SK-N-SH treated with all-trans-retinoic acid at 6 μM for 48 hours (cell line): ENCODE measurements around the gene IL17C.

Source experiments
- ATAC-seq: fragments of 200-7000 bp; cut with Tn5 transposase; 3 replicates; pipeline ENCODE4 v1.9.1; 2020; ENCODE audit warnings: mild to moderate bottlenecking, moderate library complexity
- ARNTL ChIP-seq: fragments of 450-650 bp; formaldehyde crosslinking; IDR thresholded peaks from 2 replicates; pipeline ENCODE4 v1.5.0; 2020; ENCODE audit warnings: low read depth, mild to moderate bottlenecking, moderate library complexity, borderline replicate concordance
- BACH2 ChIP-seq: fragments of 250-450 bp; sonication (Bioruptor Pico); IDR thresholded peaks from 2 replicates; pipeline ENCODE4 v1.9.0; 2021; ENCODE audit warnings: mild to moderate bottlenecking, borderline replicate concordance
- CSDC2 ChIP-seq: fragments of 250-450 bp; sonication (Bioruptor Pico); IDR thresholded peaks from 2 replicates; pipeline ENCODE4 v1.5.0; 2020; ENCODE audit warnings: mild to moderate bottlenecking, moderate library complexity
- ESRRG ChIP-seq: fragments of 250-450 bp; sonication (Bioruptor Pico); IDR thresholded peaks from 2 replicates; pipeline ENCODE4 v1.6.1; 2021; ENCODE audit warnings: mild to moderate bottlenecking
- GLIS3 ChIP-seq: fragments of 250-450 bp; sonication (Bioruptor Pico); IDR thresholded peaks from 2 replicates; pipeline ENCODE4 v1.5.0; 2020; ENCODE audit warnings: mild to moderate bottlenecking, moderate library complexity
- ISL1 ChIP-seq: fragments of 250-450 bp; sonication (Bioruptor Pico); IDR thresholded peaks from 2 replicates; pipeline ENCODE4 v2.1.2; 2022; ENCODE audit warnings: mild to moderate bottlenecking, moderate library complexity
- OSR1 ChIP-seq: fragments of 250-450 bp; sonication (Bioruptor Pico); IDR thresholded peaks from 2 replicates; pipeline ENCODE4 v1.8.0; 2022; ENCODE audit warnings: moderate library complexity, mild to moderate bottlenecking, inconsistent platforms
- SNAI2 ChIP-seq: fragments of 250-450 bp; sonication (Bioruptor Pico); IDR thresholded peaks from 2 replicates; pipeline ENCODE4 v1.5.0; 2020; ENCODE audit warnings: mild to moderate bottlenecking, moderate library complexity
- TCF4 ChIP-seq: fragments of 250-450 bp; sonication (Bioruptor Pico); IDR thresholded peaks from 2 replicates; pipeline ENCODE4 v1.8.0; 2021; ENCODE audit warnings: mild to moderate bottlenecking, moderate library complexity, borderline replicate concordance
- TOX ChIP-seq: fragments of 250-450 bp; sonication (Bioruptor Pico); IDR thresholded peaks from 2 replicates; pipeline ENCODE4 v1.8.0; 2021; ENCODE audit warnings: mild to moderate bottlenecking, moderate library complexity, borderline replicate concordance
- ZC3H10 ChIP-seq: fragments of 250-450 bp; sonication (Bioruptor Pico); IDR thresholded peaks from 2 replicates; pipeline ENCODE4 v1.5.1; 2021; ENCODE audit warnings: mild to moderate bottlenecking, moderate library complexity
- ZFP3 ChIP-seq: fragments of 250-450 bp; sonication (Bioruptor Pico); IDR thresholded peaks from 2 replicates; pipeline ENCODE4 v1.5.0; 2020; ENCODE audit warnings: mild to moderate bottlenecking, moderate library complexity
- ZFP30 ChIP-seq: fragments of 450-650 bp; formaldehyde crosslinking; IDR thresholded peaks from 2 replicates; pipeline ENCODE4 v1.5.0; 2022; ENCODE audit warnings: mild to moderate bottlenecking, moderate library complexity
- ZNF565 ChIP-seq: fragments of 450-650 bp; formaldehyde crosslinking; conservative IDR thresholded peaks from 2 replicates; pipeline ENCODE4 v1.5.0; 2020; ENCODE audit warnings: low read depth, mild to moderate bottlenecking, moderate library complexity
- ZNF70 ChIP-seq: fragments of 450-650 bp; formaldehyde crosslinking; IDR thresholded peaks from 2 replicates; pipeline ENCODE4 v1.5.0; 2020; ENCODE audit warnings: mild to moderate bottlenecking, moderate library complexity
- ZNF8 ChIP-seq: fragments of 450-650 bp; formaldehyde crosslinking; IDR thresholded peaks from 2 replicates; pipeline ENCODE4 v1.5.0; 2020; ENCODE audit warnings: mild to moderate bottlenecking, moderate library complexity
- TF ChIP-seq, protein P1 (sequence below): fragments of 250-450 bp; sonication (Bioruptor Pico); IDR thresholded peaks from 2 replicates; pipeline ENCODE4 v1.8.0; 2021; ENCODE audit warnings: low read depth, mild to moderate bottlenecking, moderate library complexity, borderline replicate concordance
- TF ChIP-seq, protein P2 (sequence below): fragments of 250-450 bp; sonication (Bioruptor Pico); IDR thresholded peaks from 2 replicates; pipeline ENCODE4 v1.5.1; 2020; ENCODE audit warnings: low read depth, mild to moderate bottlenecking, moderate library complexity
- TF ChIP-seq, protein P3 (sequence below): fragments of 250-450 bp; sonication (Bioruptor Pico); IDR thresholded peaks from 2 replicates; pipeline ENCODE4 v1.8.0; 2020; ENCODE audit warnings: mild to moderate bottlenecking, moderate library complexity, borderline replicate concordance
- TF ChIP-seq, protein P4 (sequence below): fragments of 250-450 bp; sonication (Bioruptor Pico); IDR thresholded peaks from 2 replicates; pipeline ENCODE4 v1.5.0; 2020; ENCODE audit warnings: mild to moderate bottlenecking, moderate library complexity
- TF ChIP-seq, protein P5 (sequence below): fragments of 250-450 bp; sonication (Bioruptor Pico); IDR thresholded peaks from 2 replicates; pipeline ENCODE4 v1.5.1; 2021; ENCODE audit warnings: mild to moderate bottlenecking, moderate library complexity

Gene IL17C, protein sequence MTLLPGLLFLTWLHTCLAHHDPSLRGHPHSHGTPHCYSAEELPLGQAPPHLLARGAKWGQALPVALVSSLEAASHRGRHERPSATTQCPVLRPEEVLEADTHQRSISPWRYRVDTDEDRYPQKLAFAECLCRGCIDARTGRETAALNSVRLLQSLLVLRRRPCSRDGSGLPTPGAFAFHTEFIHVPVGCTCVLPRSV

DNA sequence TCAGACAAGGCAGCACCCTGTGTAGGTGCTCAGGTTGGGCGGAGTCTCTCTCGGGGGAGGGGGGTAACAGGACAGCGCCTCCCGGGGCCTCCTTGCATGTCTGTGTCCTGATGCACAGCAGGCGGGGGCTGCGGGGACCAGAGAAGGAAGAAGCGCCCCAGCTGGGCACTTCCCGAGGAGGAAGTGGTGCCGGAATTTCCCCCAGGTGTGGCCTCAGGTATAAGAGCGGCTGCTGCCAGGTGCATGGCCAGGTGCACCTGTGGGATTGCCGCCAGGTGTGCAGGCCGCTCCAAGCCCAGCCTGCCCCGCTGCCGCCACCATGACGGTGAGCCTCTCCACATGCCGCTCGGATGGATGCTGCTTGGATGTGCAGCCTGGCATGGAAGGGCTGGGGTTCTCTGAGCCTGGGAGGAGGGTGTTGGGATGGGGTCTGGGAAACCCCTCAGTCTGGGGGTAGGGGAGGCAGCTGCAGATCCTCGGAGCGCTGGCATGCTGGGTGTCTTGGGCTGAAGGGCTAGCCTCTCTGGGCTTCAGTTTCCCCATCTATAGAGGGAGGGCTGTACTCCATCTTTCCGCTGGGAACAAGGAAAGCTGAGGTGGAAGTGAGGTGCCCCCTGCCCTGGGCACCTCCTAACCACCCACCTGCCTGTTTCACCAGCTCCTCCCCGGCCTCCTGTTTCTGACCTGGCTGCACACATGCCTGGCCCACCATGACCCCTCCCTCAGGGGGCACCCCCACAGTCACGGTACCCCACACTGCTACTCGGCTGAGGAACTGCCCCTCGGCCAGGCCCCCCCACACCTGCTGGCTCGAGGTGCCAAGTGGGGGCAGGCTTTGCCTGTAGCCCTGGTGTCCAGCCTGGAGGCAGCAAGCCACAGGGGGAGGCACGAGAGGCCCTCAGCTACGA, at the start of gene IL17C:
Gene IL17C, plus strand, starts transcription at position 250 of the 908 bp plus-strand sequence. Its CDS starts 70 bp downstream, at position 320.
- TF ChIP-seq ZNF565 (no peak), ISL1 (CRISPR knock-in tag) (no peak), ZFP30 (CRISPR knock-in tag) (no peak), TCF4 (CRISPR knock-in tag) (no peak), TOX (no peak), ESRRG (CRISPR knock-in tag) (no peak)
- no peak for ATAC-seq

DNA sequence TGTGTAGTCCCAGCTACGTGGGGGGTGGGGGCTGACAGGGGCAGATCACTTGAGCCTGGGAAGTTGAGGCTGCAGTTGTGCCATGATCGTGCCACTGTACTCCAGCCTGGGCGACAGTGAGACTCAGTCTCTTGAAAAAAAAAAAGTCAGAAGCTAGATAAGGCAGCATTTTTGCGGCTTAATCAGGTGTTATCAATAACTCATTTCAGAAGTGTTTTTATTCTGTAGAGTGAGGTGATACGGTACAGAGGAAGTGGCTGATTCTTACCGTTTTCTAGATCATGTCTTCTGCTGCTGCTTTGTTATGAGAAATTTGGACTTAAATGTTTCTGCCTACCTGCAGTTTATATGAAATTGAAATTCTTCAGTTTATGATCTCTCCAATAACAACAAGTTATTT, 49.6 kb upstream of the IL17C start:
- ATAC-seq: no peak
- TF ChIP-seq ARNTL (CRISPR knock-in tag) (no peak), ZNF8 (CRISPR knock-in tag) (no peak), OSR1 (CRISPR knock-in tag) (no peak), SNAI2 (no peak), ZNF70 (CRISPR knock-in tag) (no peak), CSDC2 (no peak), TOX (no peak), ZFP3 (CRISPR knock-in tag) (no peak), GLIS3 (CRISPR knock-in tag) (no peak), ZFP30 (CRISPR knock-in tag) (no peak), TCF4 (CRISPR knock-in tag) (no peak), ZNF565 (no peak), ZC3H10 (CRISPR knock-in tag) (no peak), BACH2 (CRISPR knock-in tag) (no peak), ISL1 (CRISPR knock-in tag) (no peak)
- TF ChIP-seq, protein P1, sequence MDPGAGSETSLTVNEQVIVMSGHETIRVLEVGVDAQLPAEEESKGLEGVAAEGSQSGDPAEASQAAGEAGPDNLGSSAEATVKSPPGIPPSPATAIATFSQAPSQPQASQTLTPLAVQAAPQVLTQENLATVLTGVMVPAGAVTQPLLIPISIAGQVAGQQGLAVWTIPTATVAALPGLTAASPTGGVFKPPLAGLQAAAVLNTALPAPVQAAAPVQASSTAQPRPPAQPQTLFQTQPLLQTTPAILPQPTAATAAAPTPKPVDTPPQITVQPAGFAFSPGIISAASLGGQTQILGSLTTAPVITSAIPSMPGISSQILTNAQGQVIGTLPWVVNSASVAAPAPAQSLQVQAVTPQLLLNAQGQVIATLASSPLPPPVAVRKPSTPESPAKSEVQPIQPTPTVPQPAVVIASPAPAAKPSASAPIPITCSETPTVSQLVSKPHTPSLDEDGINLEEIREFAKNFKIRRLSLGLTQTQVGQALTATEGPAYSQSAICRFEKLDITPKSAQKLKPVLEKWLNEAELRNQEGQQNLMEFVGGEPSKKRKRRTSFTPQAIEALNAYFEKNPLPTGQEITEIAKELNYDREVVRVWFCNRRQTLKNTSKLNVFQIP (CRISPR knock-in tag): no peak
- TF ChIP-seq, protein P2, sequence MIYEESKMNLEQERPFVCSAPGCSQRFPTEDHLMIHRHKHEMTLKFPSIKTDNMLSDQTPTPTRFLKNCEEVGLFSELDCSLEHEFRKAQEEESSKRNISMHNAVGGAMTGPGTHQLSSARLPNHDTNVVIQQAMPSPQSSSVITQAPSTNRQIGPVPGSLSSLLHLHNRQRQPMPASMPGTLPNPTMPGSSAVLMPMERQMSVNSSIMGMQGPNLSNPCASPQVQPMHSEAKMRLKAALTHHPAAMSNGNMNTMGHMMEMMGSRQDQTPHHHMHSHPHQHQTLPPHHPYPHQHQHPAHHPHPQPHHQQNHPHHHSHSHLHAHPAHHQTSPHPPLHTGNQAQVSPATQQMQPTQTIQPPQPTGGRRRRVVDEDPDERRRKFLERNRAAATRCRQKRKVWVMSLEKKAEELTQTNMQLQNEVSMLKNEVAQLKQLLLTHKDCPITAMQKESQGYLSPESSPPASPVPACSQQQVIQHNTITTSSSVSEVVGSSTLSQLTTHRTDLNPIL (CRISPR knock-in tag): no peak
- TF ChIP-seq, protein P3, sequence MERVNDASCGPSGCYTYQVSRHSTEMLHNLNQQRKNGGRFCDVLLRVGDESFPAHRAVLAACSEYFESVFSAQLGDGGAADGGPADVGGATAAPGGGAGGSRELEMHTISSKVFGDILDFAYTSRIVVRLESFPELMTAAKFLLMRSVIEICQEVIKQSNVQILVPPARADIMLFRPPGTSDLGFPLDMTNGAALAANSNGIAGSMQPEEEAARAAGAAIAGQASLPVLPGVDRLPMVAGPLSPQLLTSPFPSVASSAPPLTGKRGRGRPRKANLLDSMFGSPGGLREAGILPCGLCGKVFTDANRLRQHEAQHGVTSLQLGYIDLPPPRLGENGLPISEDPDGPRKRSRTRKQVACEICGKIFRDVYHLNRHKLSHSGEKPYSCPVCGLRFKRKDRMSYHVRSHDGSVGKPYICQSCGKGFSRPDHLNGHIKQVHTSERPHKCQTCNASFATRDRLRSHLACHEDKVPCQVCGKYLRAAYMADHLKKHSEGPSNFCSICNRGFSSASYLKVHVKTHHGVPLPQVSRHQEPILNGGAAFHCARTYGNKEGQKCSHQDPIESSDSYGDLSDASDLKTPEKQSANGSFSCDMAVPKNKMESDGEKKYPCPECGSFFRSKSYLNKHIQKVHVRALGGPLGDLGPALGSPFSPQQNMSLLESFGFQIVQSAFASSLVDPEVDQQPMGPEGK (CRISPR knock-in tag): no peak
- TF ChIP-seq, protein P4, sequence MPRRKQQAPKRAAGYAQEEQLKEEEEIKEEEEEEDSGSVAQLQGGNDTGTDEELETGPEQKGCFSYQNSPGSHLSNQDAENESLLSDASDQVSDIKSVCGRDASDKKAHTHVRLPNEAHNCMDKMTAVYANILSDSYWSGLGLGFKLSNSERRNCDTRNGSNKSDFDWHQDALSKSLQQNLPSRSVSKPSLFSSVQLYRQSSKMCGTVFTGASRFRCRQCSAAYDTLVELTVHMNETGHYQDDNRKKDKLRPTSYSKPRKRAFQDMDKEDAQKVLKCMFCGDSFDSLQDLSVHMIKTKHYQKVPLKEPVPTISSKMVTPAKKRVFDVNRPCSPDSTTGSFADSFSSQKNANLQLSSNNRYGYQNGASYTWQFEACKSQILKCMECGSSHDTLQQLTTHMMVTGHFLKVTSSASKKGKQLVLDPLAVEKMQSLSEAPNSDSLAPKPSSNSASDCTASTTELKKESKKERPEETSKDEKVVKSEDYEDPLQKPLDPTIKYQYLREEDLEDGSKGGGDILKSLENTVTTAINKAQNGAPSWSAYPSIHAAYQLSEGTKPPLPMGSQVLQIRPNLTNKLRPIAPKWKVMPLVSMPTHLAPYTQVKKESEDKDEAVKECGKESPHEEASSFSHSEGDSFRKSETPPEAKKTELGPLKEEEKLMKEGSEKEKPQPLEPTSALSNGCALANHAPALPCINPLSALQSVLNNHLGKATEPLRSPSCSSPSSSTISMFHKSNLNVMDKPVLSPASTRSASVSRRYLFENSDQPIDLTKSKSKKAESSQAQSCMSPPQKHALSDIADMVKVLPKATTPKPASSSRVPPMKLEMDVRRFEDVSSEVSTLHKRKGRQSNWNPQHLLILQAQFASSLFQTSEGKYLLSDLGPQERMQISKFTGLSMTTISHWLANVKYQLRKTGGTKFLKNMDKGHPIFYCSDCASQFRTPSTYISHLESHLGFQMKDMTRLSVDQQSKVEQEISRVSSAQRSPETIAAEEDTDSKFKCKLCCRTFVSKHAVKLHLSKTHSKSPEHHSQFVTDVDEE (CRISPR knock-in tag): no peak
- TF ChIP-seq, protein P5, sequence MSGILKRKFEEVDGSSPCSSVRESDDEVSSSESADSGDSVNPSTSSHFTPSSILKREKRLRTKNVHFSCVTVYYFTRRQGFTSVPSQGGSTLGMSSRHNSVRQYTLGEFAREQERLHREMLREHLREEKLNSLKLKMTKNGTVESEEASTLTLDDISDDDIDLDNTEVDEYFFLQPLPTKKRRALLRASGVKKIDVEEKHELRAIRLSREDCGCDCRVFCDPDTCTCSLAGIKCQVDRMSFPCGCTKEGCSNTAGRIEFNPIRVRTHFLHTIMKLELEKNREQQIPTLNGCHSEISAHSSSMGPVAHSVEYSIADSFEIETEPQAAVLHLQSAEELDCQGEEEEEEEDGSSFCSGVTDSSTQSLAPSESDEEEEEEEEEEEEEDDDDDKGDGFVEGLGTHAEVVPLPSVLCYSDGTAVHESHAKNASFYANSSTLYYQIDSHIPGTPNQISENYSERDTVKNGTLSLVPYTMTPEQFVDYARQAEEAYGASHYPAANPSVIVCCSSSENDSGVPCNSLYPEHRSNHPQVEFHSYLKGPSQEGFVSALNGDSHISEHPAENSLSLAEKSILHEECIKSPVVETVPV (CRISPR knock-in tag): no peak
- TF ChIP-seq, all 23 proteins: peak for 0
